ENCODE measurements around the gene FAAP20.

GRCh38 chr1:2224170-2224584 lies 29.6 kb upstream of the FAAP20 start:
- TF ChIP-seq CTCF (IDR thresholded peaks at IDR 0.05) = no peak
- TF ChIP-seq POLR2A (IDR thresholded peaks at IDR 0.05) = no peak
